HL-60 (cell line): Measurements from ENCODE around the gene AGPAT1.

Experiments used
- DNase-seq, 2 experiments: peaks; one replicate each; pipeline ENCODE4 v3.0.0-alpha.2; 2010 to 2020; ENCODE audit warnings: low read depth in 1 of 2, low spot score in 1 of 2
- H3K27ac ChIP-seq: fragments of 250-450 bp; sonication (Bioruptor Pico); replicated peaks from 2 replicates; pipeline ENCODE4 v1.5.1; 2020; ENCODE audit warnings: mild to moderate bottlenecking, moderate library complexity
- H3K27me3 ChIP-seq: fragments of 250-450 bp; sonication (Bioruptor Pico); 2 replicates; pipeline ENCODE4 v1.5.1; 2021; ENCODE audit warnings: mild to moderate bottlenecking, moderate library complexity; ENCODE audit not compliant: insufficient read depth, poor library complexity, severe bottlenecking
- H3K4me3 ChIP-seq: replicated peaks from 2 replicates; pipeline ENCODE4 v1.5.1; 2011; ENCODE audit warnings: mild to moderate bottlenecking, control low read depth, low read length; ENCODE audit not compliant: insufficient read depth
- CTCF ChIP-seq: IDR thresholded peaks from one replicate; pipeline ENCODE4 v1.5.1; 2011; ENCODE audit warnings: low read length, control low read depth, inconsistent platforms; ENCODE audit not compliant: insufficient read depth
- GABPA ChIP-seq: IDR thresholded peaks from 2 replicates; pipeline ENCODE4 v1.6.1; 2012; ENCODE audit warnings: low read depth
- POLR2AphosphoS5 ChIP-seq: IDR thresholded peaks from 2 replicates; pipeline ENCODE4 v1.6.1; 2012; ENCODE audit warnings: low read depth
- REST ChIP-seq: IDR thresholded peaks from 2 replicates; pipeline ENCODE4 v1.6.1; 2012; ENCODE audit warnings: low read depth; ENCODE audit not compliant: insufficient replicate concordance
- SPI1 ChIP-seq: IDR thresholded peaks from 2 replicates; pipeline ENCODE4 v1.6.1; 2012; ENCODE audit warnings: low read depth, mild to moderate bottlenecking, borderline replicate concordance

AGPAT1 gene

GRCh38 chr6:32200711-32201475 is 25.0 kb upstream of the AGPAT1 start:
- no peak for TF ChIP-seq GABPA
- TF ChIP-seq REST: no peak
- TF ChIP-seq SPI1: no peak
- no peak for TF ChIP-seq CTCF
- no peak for TF ChIP-seq POLR2AphosphoS5
- Histone ChIP-seq H3K27me3 (no peaks in the 10 kb centered on the region), H3K4me3 (no peak overlapping the region), H3K27ac (no peak overlapping the region)
- no peak for DNase-seq

- Histone ChIP-seq H3K27ac (no peak overlapping the region), H3K27me3 (no peaks in the 10 kb centered on the region), H3K4me3 (no peak overlapping the region)
- no peak for TF ChIP-seq GABPA
- TF ChIP-seq SPI1: no peak
- no peak for TF ChIP-seq REST
- no peak for TF ChIP-seq POLR2AphosphoS5
- TF ChIP-seq CTCF: no peak
- DNase-seq: no peak
These were observed 23.0 kb upstream of the AGPAT1 start for GRCh38 chr6:32198866-32199265.

GRCh38 chr6:32198345-32198696 is 22.4 kb upstream of the AGPAT1 start:
- H3K27ac ChIP-seq: no peak overlapping the region
- no peak for DNase-seq
- no peak overlapping the region for H3K4me3 ChIP-seq
- TF ChIP-seq REST (no peak), POLR2AphosphoS5 (no peak), GABPA (no peak), CTCF (no peak), SPI1 (no peak)
- H3K27me3 ChIP-seq: no peaks in the 10 kb centered on the region
